GM23338 (cell line): ENCODE measurements around the gene LEMD1. TPM values are rescaled to one million over a fixed set of nuclear protein-coding genes. Genes with fewer than 3 reads are reported as not detected.

ENCODE experiments used
- ATAC-seq: fragments of 200-7000 bp; cut with Tn5 transposase; 3 replicates; pipeline ENCODE4 v1.9.1; 2020
- DNase-seq: peaks from one replicate; pipeline ENCODE4 v3.0.0-alpha.2; 2015; ENCODE audit warnings: low spot score
- H2AFZ ChIP-seq: fragments of 200-600 bp; sonication (generic); 2 replicates; pipeline ENCODE4 v1.8.0; 2016; ENCODE audit warnings: antibody characterized with exemption, mild to moderate bottlenecking, moderate library complexity
- H3F3A ChIP-seq: fragments of 200-600 bp; sonication (generic); replicated peaks from 2 replicates; pipeline ENCODE4 v1.8.0; 2017; ENCODE audit warnings: antibody characterized with exemption, mixed run types, low read depth
- H3K27ac ChIP-seq: fragments of 200-600 bp; sonication (generic); 2 replicates; pipeline ENCODE4 v1.6.1; 2016; ENCODE audit warnings: low read depth
- H3K27me3 ChIP-seq: fragments of 200-600 bp; sonication (generic); 2 replicates; pipeline ENCODE4 v1.8.0; 2016; ENCODE audit warnings: mild to moderate bottlenecking, mixed run types, moderate library complexity; ENCODE audit not compliant: insufficient read depth
- H3K36me3 ChIP-seq: fragments of 200-600 bp; sonication (generic); 2 replicates; pipeline ENCODE4 v1.8.0; 2016; ENCODE audit warnings: mild to moderate bottlenecking; ENCODE audit not compliant: insufficient read depth
- H3K4me1 ChIP-seq: fragments of 200-600 bp; sonication (generic); 2 replicates; pipeline ENCODE4 v1.8.0; 2016; ENCODE audit warnings: mild to moderate bottlenecking, moderate library complexity; ENCODE audit not compliant: insufficient read depth
- H3K4me2 ChIP-seq: fragments of 200-600 bp; sonication (generic); 2 replicates; pipeline ENCODE4 v1.7.1; 2017; ENCODE audit warnings: mixed run types
- H3K4me3 ChIP-seq: fragments of 200-600 bp; sonication (generic); 2 replicates; pipeline ENCODE4 v1.6.1; 2016; ENCODE audit warnings: mixed run types
- H3K79me2 ChIP-seq: fragments of 200-600 bp; sonication (generic); replicated peaks from 2 replicates; pipeline ENCODE4 v1.8.0; 2017; ENCODE audit warnings: mild to moderate bottlenecking; ENCODE audit not compliant: insufficient read depth
- H3K9me2 ChIP-seq: fragments of 200-600 bp; sonication (generic); 2 replicates; pipeline ENCODE4 v1.8.0; 2017; ENCODE audit not compliant: insufficient read depth
- H4K20me1 ChIP-seq: fragments of 200-600 bp; sonication (generic); replicated peaks from 2 replicates; pipeline ENCODE4 v1.8.0; 2017; ENCODE audit warnings: mild to moderate bottlenecking; ENCODE audit not compliant: insufficient read depth
- H3K27ac Mint-ChIP-seq: 2 replicates; pipeline ENCODE4 v1.8.0; 2020; ENCODE audit warnings: inconsistent platforms, mild to moderate bottlenecking, moderate library complexity, mixed read lengths
- H3K27me3 Mint-ChIP-seq: 3 replicates; pipeline ENCODE4 v1.8.0; 2022; ENCODE audit warnings: low read depth, mild to moderate bottlenecking, moderate library complexity, mixed read lengths, inconsistent platforms; ENCODE audit not compliant: insufficient read depth, poor library complexity
- H3K36me3 Mint-ChIP-seq: 3 replicates; pipeline ENCODE4 v1.8.0; 2021; ENCODE audit warnings: low read depth, mild to moderate bottlenecking, inconsistent platforms, moderate library complexity, mixed read lengths
- H3K4me1 Mint-ChIP-seq: 3 replicates; pipeline ENCODE4 v1.8.0; 2020; ENCODE audit warnings: mild to moderate bottlenecking, inconsistent platforms, mixed read lengths
- H3K4me3 Mint-ChIP-seq: 3 replicates; pipeline ENCODE4 v1.8.0; 2021; ENCODE audit warnings: moderate library complexity, mild to moderate bottlenecking, inconsistent platforms, mixed read lengths
- H3K9me3 Mint-ChIP-seq: 3 replicates; pipeline ENCODE4 v1.8.0; 2020; ENCODE audit warnings: moderate library complexity, mild to moderate bottlenecking, inconsistent platforms, mixed read lengths
- CREB1 ChIP-seq: fragments of 250-450 bp; sonication (Bioruptor Pico); IDR thresholded peaks from 2 replicates; pipeline ENCODE4 v1.5.0; 2020; ENCODE audit warnings: low read depth, mild to moderate bottlenecking, moderate library complexity
- CTCF ChIP-seq, 2 experiments: fragments of 200-600 bp in 1 of 2; sonication (generic) in 1 of 2; conservative IDR thresholded peaks; 2 replicates each; pipeline versions ENCODE4 v1.5.1 to v1.6.1; 2016 to 2017; ENCODE audit warnings: antibody characterized with exemption in 2 of 2, low read depth in 2 of 2, mild to moderate bottlenecking in 2 of 2, moderate library complexity in 1 of 2
- EZH2 ChIP-seq: fragments of 200-600 bp; sonication (generic); IDR thresholded peaks from one replicate; pipeline ENCODE4 v1.8.0; 2017; ENCODE audit warnings: antibody characterized with exemption, mild to moderate bottlenecking, low read depth; ENCODE audit not compliant: unreplicated experiment
- EZH2phosphoT487 ChIP-seq: fragments of 200-600 bp; sonication (generic); IDR thresholded peaks from one replicate; pipeline ENCODE4 v1.8.1; 2018; ENCODE audit warnings: antibody characterized with exemption; ENCODE audit not compliant: unreplicated experiment
- JUNB ChIP-seq: IDR thresholded peaks from one replicate; pipeline ENCODE4 v1.6.1; 2016; ENCODE audit warnings: antibody characterized with exemption; ENCODE audit not compliant: unreplicated experiment
- NANOG ChIP-seq: IDR thresholded peaks from 2 replicates; pipeline ENCODE4 v1.6.1; 2016; ENCODE audit warnings: antibody characterized with exemption, borderline replicate concordance
- POLR2AphosphoS5 ChIP-seq: IDR thresholded peaks from 2 replicates; pipeline ENCODE4 v1.6.1; 2016; ENCODE audit warnings: antibody characterized with exemption, low read depth
- STAT1 ChIP-seq: IDR thresholded peaks from one replicate; pipeline ENCODE4 v1.6.1; 2016; ENCODE audit warnings: antibody characterized with exemption; ENCODE audit not compliant: unreplicated experiment
- ZNF114 ChIP-seq: fragments of 250-450 bp; sonication (Bioruptor Pico); IDR thresholded peaks from 2 replicates; pipeline ENCODE4 v1.5.0; 2020; ENCODE audit warnings: mild to moderate bottlenecking, moderate library complexity
- ZNF331 ChIP-seq: fragments of 250-450 bp; sonication (Bioruptor Pico); IDR thresholded peaks from 2 replicates; pipeline ENCODE4 v1.5.0; 2020; ENCODE audit warnings: low read depth, mild to moderate bottlenecking, moderate library complexity
- ZNF462 ChIP-seq: fragments of 250-450 bp; sonication (Bioruptor Pico); IDR thresholded peaks from 2 replicates; pipeline ENCODE4 v1.5.0; 2020; ENCODE audit warnings: mild to moderate bottlenecking, moderate library complexity
- polyA plus RNA-seq: library from polyadenylated mRNA; unstranded; fragments of >200 nt; fragmentation: Nextera tagmentation; extraction: Ambion mirVana; gene quantifications from 2 replicates; pipeline ENCODE4 v1.2.1, GENCODE V29; 2016
- total RNA-seq: library from RNA; depleted of rRNA; stranded (reverse); fragments of >200 nt; shearing (Covaris generic); gene quantifications from 2 replicates; pipeline ENCODE4 v1.2.3, GENCODE V29; 2014
- TF ChIP-seq, protein P1 (sequence below): IDR thresholded peaks from one replicate; pipeline ENCODE4 v1.6.1; 2018; ENCODE audit warnings: antibody characterized with exemption; ENCODE audit not compliant: unreplicated experiment
- TF ChIP-seq, protein P2 (sequence below): IDR thresholded peaks from 2 replicates; pipeline ENCODE4 v1.6.1; 2016; ENCODE audit warnings: antibody characterized with exemption

Gene LEMD1
- total and polyA plus RNA-seq, 2 experiments from 2014 or later, result 4.7 to 10.7 TPM

- H3K27ac ChIP-seq, result no peak overlapping the region
- H3K36me3 ChIP-seq, result no peaks in the 10 kb centered on the region
- Mint-ChIP-seq H3K27me3 (peaks cover 35% of the 10 kb centered on the region), H3K4me3 (no peak overlapping the region), H3K27ac (no peak overlapping the region), H3K4me1 (peaks cover 32% of the 10 kb centered on the region), H3K9me3 (no peaks in the 10 kb centered on the region), H3K36me3 (no peaks in the 10 kb centered on the region)
- no peak for DNase-seq
- no peaks in the 10 kb centered on the region for H3F3A ChIP-seq
- no peak overlapping the region for H2AFZ ChIP-seq
- ATAC-seq, result peak; percentile 9; the same call in 2 of the 3 replicates
- no peaks in the 10 kb centered on the region for H4K20me1 ChIP-seq
- no peaks in the 10 kb centered on the region for H3K9me2 ChIP-seq
- peaks cover 28% of the 10 kb centered on the region for H3K27me3 ChIP-seq
- H3K4me2 ChIP-seq, result no peak overlapping the region
- no peaks in the 10 kb centered on the region for H3K79me2 ChIP-seq
- TF ChIP-seq, protein P1, sequence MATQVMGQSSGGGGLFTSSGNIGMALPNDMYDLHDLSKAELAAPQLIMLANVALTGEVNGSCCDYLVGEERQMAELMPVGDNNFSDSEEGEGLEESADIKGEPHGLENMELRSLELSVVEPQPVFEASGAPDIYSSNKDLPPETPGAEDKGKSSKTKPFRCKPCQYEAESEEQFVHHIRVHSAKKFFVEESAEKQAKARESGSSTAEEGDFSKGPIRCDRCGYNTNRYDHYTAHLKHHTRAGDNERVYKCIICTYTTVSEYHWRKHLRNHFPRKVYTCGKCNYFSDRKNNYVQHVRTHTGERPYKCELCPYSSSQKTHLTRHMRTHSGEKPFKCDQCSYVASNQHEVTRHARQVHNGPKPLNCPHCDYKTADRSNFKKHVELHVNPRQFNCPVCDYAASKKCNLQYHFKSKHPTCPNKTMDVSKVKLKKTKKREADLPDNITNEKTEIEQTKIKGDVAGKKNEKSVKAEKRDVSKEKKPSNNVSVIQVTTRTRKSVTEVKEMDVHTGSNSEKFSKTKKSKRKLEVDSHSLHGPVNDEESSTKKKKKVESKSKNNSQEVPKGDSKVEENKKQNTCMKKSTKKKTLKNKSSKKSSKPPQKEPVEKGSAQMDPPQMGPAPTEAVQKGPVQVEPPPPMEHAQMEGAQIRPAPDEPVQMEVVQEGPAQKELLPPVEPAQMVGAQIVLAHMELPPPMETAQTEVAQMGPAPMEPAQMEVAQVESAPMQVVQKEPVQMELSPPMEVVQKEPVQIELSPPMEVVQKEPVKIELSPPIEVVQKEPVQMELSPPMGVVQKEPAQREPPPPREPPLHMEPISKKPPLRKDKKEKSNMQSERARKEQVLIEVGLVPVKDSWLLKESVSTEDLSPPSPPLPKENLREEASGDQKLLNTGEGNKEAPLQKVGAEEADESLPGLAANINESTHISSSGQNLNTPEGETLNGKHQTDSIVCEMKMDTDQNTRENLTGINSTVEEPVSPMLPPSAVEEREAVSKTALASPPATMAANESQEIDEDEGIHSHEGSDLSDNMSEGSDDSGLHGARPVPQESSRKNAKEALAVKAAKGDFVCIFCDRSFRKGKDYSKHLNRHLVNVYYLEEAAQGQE, result no peak
- TF ChIP-seq ZNF114, result no peak
- no peak for TF ChIP-seq ZNF462
- TF ChIP-seq EZH2, result no peak
- no peak for TF ChIP-seq STAT1
- TF ChIP-seq CREB1 (CRISPR knock-in tag), result no peak
- TF ChIP-seq, protein P2, sequence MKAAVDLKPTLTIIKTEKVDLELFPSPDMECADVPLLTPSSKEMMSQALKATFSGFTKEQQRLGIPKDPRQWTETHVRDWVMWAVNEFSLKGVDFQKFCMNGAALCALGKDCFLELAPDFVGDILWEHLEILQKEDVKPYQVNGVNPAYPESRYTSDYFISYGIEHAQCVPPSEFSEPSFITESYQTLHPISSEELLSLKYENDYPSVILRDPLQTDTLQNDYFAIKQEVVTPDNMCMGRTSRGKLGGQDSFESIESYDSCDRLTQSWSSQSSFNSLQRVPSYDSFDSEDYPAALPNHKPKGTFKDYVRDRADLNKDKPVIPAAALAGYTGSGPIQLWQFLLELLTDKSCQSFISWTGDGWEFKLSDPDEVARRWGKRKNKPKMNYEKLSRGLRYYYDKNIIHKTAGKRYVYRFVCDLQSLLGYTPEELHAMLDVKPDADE, result no peak
- TF ChIP-seq NANOG, result no peak
- TF ChIP-seq JUNB, result no peak
- TF ChIP-seq ZNF331 (CRISPR knock-in tag), result no peak
- no peak for TF ChIP-seq CTCF (conservative IDR thresholded peaks at IDR 0.05; ENCODE audit: low read depth in 2 of 2)
- no peak for TF ChIP-seq EZH2phosphoT487
- no peak for TF ChIP-seq POLR2AphosphoS5
- peaks cover 17% of the 10 kb centered on the region for H3K4me1 ChIP-seq
- no peak overlapping the region for H3K4me3 ChIP-seq
These were observed 10.3 kb upstream of the LEMD1 start for GRCh38 chr1:205432116-205432515.
